GM15510 (cell line): ENCODE results near the gene CYP2A6.

ENCODE experiments used
- POLR2A ChIP-seq: IDR thresholded peaks from 3 replicates; pipeline ENCODE4 v1.6.1; 2011; ENCODE audit warnings: borderline replicate concordance; ENCODE audit not compliant: insufficient read length; ENCODE audit errors: extremely low read depth

The CYP2A6 gene

DNA sequence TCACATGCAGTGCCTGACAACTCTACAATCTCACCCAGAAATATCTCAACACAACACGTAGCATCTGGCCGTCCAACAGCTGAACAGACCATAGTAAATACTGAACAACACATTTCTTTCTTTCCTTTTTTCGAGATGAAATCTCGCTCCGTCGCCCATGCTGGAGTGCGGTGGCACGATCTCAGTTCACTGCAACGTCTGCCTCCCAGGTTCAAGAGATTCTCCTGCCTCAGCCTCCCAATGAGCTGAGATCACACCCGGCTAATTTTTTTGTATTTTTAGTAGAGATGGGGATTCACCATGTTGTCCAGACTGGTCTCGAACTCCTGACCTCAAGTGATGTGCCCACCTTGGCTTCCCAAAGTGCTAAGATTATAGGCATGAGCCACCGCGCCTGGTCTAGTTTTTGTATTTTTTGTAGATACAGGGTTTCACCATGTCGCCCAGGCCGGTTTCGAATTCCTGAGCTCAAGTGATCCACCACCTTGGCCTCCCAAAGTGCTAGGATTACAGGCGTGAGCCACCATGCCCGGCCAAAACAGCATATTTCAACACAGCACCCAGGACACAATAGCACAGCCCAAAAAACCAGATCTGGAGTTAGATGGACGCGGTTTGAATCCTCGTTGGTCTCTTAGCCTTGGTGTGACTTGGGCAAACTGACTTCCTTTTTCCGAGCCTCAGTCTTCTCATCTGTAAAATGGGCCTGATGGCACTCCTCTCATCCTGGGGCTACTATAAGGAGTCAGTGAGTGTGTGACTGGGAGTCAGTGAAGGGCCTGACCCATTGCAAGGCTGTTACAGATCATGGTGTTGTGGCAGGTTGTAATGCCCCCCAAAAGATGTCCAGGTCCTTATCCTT is 22.6 kb downstream of the CYP2A6 start:
- no peak for TF ChIP-seq POLR2A

DNA sequence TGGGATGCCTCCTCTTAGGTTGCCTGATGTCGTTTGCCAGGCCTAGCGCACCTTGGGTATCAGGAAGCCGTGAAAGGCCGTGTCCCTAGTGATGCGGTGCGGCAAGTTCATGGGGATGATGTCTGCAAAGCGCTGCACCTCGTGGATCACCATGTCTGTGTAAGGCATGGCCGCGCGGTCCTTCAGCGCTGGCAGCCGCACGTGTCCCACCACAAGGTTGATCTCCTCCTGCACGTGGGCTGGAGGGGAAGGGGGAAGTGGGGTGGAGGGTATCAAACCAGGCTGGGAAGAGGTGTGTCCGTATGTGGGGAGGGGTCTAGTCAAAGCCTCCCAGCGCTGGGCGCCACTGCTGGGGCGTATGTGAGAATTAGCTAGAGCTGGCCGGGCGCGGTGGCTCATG is 28.1 kb downstream of the CYP2A6 start:
- no peak for TF ChIP-seq POLR2A

GRCh38 chr19:40815223-40815622 is 35.0 kb downstream of the CYP2A6 start:
- no peak for TF ChIP-seq POLR2A

DNA sequence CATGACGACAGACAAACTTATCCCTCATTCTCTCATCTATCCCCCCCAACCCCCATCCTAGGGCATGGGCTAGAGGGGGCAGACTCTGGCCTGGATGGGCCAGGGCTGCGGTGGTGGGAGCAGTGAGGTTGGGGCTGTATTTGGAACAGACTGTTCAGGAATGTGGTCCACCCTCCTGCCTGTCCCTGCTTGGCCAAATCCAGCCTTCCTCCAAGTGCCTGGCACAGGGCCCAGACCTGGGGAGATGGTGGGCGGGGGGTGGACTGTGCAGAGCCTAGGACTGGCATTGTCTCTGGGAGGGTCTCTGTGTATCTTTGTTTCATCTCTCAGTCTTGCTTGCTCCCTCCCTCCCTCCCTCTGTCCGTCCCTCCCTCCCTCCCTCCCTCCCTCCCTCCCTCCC is 37.1 kb downstream of the CYP2A6 start:
- TF ChIP-seq POLR2A, result no peak

DNA sequence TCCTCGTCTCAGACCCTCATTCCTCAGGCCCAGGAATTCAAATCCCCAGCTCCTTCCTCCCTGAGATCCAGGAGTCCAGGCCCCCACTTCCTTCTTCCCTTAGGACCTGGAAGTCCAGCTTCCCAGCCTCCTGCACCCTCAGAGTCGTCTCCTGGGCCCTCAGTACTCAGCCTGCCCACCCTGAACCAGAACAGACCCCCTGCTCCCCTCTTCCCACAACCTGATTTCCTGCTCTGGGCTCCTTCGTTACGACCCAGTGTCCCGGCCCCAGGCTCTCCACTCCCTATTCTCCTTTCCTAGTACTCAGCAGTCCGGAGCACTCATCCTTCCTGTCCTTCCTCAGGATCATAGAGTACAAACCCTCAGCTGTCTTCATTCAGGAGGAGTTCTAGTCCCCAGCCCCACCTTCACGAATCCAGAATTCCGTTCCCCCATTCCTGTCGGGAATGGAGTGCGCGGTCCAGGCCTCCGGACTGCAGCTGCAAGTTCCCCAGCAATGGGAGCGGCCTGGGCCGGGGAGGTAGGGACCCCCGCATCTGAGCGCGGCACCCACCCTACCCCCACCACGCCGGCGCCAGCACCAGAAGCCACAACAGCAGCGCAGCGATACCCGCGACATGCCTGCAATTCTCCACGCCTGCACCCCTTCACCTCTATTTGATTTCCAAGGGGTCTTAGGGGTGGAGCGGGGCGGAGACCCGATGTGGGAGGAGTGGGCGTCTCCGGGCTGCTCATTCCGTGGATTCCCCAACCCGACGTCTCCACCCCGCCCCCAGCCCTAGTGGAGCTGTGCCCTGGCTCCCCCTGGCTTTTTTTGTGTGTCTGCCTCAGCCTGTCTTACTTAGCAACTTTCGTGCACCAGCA is 38.5 kb downstream of the CYP2A6 start:
- TF ChIP-seq POLR2A, result no peak

GRCh38 chr19:40810160-40810559 is 40.1 kb downstream of the CYP2A6 start:
- no peak for TF ChIP-seq POLR2A

- no peak for TF ChIP-seq POLR2A
Measured at GRCh38 chr19:40809358-40810086, 40.7 kb downstream of the CYP2A6 start.

DNA sequence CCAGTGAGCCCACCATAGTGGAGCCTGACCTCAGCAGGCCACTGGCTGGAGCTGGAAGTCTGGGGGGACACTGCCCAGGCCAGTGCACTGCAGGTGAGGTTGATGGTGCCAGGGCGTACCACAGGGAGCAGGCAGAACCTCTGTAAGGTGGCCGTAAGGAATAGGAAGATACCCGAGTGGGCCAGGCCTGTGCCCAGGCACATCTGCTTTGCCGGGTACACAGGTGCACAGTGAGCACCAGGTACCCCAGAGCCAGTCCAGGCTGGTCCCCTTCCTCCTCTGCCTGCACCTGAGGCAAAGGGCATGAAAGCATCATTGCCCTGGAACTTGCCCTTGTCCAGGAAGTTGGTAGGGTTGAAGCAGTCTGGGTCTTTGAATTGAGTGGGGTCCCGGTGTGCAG is 41.8 kb downstream of the CYP2A6 start:
- TF ChIP-seq POLR2A, result no peak

GRCh38 chr19:40808021-40808325 is 42.3 kb downstream of the CYP2A6 start:
- no peak for TF ChIP-seq POLR2A

- no peak for TF ChIP-seq POLR2A
Measured at GRCh38 chr19:40807147-40808020, 42.9 kb downstream of the CYP2A6 start.

- TF ChIP-seq POLR2A, result no peak
Measured at GRCh38 chr19:40806423-40807146, 43.7 kb downstream of the CYP2A6 start.

- TF ChIP-seq POLR2A, result no peak
Measured at GRCh38 chr19:40805258-40805868, 44.9 kb downstream of the CYP2A6 start.

- TF ChIP-seq POLR2A, result no peak
Measured at GRCh38 chr19:40804783-40805242, 45.4 kb downstream of the CYP2A6 start.
